ENCODE data around the gene TRIM14.
"Not testable (repeated sequence)": the region's sequence is repeated elsewhere in the genome, so short reads cannot be mapped to it uniquely, and the experiment has no call there.

TRIM14 gene

DNA sequence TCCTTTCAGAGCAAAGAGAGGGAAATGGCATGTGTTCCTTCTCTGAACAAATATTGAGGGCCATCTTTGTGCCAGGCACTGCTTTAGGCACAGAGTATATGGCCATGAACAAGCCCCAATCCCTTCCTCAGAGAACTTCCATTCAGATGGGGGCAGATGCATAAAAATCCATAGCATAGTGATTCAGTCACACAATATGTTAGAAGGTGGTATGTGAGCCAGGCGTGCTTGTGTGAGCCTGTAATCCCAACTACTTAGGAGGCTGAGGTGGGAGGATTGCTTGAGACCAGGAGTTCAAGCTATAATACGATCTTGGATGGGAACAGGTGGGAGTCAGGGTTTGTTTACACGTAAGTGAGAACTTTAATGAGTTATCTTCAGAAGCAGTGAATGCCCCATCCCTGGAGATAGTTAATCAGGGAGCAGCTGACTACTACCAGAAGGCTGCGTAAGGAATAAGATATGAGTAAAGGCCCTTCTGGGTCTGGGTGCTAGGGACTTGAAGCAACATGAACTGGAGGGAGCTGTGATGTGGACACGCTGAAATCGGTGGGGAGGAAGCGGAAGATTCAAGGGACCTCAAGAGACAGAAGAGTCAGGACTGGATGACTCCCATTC is 35.3 kb downstream of the TRIM14 start:
- no peak for DNase-seq (ENCODE audit: low read depth in 2 of 2)

GRCh38 chr9:98083061-98083501 is 35.9 kb downstream of the TRIM14 start:
- DNase-seq (ENCODE audit: low read depth in 2 of 2), result no peak

- DNase-seq (ENCODE audit: low read depth in 2 of 2), result no peak
Observed at GRCh38 chr9:98081477-98082219, 37.4 kb downstream of the TRIM14 start.

- DNase-seq (ENCODE audit: low read depth in 2 of 2), result no peak
Observed at GRCh38 chr9:98080780-98081179, 38.2 kb downstream of the TRIM14 start.

- peak in 1 of 2 experiments; percentile 18 for DNase-seq (ENCODE audit: low read depth in 2 of 2)
Observed at GRCh38 chr9:98080326-98080725, 38.7 kb downstream of the TRIM14 start.

- DNase-seq (ENCODE audit: low read depth in 2 of 2), result no peak
Observed at GRCh38 chr9:98078895-98079294, 40.1 kb downstream of the TRIM14 start.

GRCh38 chr9:98076514-98076890 is 42.5 kb downstream of the TRIM14 start:
- DNase-seq (ENCODE audit: low read depth in 2 of 2), result not testable (repeated sequence)

GRCh38 chr9:98075332-98075805 is 43.7 kb downstream of the TRIM14 start:
- peak in 1 of 2 experiments; percentile 13 for DNase-seq (ENCODE audit: low read depth in 2 of 2)

DNA sequence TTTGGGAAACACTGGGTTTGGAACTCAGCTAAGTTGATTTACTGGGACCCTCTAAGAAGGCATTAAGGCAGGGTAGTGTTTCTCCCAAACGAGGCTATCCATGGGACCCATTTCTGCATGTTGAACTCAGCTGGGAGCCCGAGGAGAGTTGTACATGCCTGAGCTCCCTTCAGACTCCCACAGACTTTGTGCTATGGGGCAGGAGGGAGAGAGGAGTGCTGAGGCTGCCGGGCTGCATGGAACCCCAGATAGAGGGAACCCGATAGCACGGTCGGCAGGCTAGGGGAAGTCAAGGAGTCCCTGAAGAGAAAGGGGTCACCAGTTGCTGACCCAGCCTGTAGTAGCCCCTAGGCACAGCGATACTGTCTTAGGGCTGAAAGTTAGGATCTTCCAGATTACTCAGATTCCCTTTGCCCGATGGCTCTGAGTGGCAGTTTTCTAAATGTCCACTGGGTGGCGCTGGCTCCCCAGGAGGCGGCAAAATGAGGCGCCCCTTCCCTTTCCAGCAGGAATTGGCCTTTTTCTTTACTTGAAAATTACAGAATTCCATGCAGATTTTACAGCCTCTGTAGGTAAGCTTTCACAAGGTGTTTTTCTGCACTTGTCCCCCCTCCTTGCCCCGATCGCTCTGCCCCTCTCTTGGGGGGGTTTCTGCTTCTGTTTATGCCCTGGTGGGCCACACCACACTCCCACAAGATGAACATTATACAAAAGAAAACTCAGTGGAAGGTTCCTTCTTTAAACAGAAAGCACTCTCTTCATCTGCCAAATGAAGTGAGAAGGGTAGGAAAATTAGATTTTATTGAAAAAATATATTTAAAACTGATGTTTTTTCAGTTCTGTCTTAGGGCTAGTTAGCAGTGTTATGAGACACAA is 44.7 kb downstream of the TRIM14 start:
- no peak for DNase-seq (ENCODE audit: low read depth in 2 of 2)

- DNase-seq (ENCODE audit: low read depth in 2 of 2), result no peak
Observed at GRCh38 chr9:98071737-98072136, 47.3 kb downstream of the TRIM14 start.

GRCh38 chr9:98070704-98071103 is 48.3 kb downstream of the TRIM14 start:
- no peak for DNase-seq (ENCODE audit: low read depth in 2 of 2)

DNA sequence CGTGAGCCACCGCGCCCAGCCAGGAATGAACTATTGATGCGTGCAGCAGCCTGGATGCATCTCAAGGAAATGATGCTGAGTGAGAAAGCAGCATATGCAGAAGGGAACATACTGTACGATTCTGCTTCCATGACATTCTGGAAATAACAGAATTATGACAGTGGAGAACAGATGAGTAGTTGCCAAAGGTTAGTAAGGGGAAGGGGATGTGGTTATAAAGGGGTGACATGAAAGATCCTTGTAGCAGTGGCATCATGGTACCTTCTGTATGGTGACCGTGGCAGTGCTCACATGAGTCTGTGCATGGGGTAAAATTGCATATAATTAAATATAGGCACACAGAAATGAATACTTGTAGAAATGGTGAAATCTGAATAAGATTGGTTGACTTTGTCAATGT is 49.5 kb downstream of the TRIM14 start:
- no peak for DNase-seq (ENCODE audit: low read depth in 2 of 2)

DNA sequence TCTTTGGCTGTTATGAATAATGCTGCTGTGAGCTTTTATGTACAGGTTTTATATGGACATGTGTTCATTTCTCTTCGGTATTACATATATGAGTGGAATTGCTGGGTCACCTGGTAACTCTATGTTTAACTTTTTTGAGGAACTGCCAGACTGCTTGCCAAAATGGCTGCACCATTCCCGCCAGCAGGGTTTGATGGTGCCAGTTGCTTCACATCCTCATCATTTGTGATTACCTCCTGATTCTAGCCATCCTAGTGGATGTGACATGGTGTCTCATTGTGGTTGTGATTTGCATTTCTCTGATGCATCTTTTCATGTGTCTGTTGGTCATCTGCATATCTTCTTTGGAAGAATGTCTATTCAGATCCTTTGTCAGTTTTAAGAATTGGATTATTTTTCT is 51.8 kb downstream of the TRIM14 start:
- no peak for DNase-seq (ENCODE audit: low read depth in 2 of 2)

DNA sequence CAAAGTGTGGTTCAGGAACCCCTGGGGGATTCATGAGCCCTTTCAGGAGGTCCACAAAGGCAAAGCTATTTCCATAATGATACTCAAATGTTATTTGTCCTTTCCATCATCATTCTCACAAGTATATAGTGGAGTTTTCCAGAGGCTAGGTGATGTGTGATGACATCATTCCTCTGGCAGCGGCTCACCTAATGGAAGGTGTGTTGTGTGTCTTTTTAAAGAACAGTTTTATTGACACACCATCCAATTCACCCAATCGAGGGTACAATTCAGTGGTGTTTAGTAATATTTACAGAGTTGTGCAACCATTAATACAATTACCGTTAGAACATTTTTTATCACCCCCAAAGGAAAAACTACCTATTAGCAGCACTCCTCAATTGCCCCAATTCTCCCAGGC is 52.8 kb downstream of the TRIM14 start:
- no peak for DNase-seq (ENCODE audit: low read depth in 2 of 2)

- no peak for DNase-seq (ENCODE audit: low read depth in 2 of 2)
Observed at GRCh38 chr9:98064623-98065392, 54.2 kb downstream of the TRIM14 start.

DNA sequence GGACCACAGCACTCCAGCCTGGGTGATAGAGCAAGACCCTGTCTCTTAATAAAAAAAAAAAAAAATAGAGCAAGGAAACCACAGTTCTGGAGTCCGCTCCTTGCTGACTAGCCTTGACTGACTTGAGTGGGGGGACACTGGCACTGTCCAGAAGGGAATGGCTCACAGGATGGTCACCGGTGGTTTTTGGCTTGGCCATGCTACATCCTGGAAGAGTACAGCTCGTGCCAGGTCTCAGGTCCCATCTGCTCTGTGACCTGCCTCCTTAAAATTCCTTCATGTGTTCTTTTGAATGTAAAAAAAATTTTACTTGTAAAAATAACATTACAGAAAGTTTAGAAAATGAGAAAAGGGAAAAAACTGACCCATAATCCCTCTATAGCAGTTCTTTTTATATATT is 56.9 kb downstream of the TRIM14 start:
- DNase-seq (ENCODE audit: low read depth in 2 of 2), result no peak

- no peak for DNase-seq (ENCODE audit: low read depth in 2 of 2)
Observed at GRCh38 chr9:98057138-98057799, 61.8 kb downstream of the TRIM14 start.

DNA sequence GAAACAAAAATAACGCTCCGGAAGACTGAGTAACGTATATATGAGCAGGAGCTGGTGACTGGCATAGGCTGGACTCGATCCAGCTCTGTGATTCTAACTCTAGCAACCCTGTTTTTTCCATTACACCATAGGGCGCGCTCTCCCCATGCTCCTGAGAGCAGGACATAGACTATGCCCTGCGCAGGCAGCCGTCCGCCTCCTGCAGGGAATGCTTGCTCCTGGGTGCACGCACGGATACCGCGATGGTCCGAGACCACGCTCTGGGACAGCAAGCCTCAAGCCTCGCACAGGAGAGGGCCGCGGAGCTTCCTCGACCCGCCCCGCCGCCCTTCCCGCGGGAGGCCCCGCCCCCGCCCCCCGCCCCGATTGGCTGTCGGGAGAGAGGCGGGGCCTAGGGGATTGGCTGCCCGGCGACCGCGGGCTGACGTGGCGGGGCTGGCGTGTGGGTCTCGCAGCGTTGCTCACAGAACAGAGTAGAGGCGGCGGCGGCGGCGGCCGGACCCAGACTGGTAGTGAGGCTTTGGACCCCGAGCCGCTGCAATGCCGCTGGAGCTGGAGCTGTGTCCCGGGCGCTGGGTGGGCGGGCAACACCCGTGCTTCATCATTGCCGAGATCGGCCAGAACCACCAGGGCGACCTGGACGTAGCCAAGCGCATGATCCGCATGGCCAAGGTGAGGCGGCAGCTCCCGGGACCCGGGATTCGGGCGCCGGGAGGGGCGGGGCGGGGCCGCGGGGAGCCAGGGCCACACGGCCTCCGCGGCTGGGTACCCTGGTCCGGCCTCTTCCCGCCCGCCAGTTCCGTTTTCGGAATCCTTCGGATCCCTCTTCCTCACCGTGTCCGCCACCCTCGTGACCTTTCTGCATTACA is 62.5 kb downstream of the TRIM14 start, which contains the start of gene NANS:
NANS (plus strand) TSS at position 464 of the 869 bp plus-strand sequence; CDS start at position 541, 77 bp downstream.
- peak; percentile 69 to 73 for DNase-seq (ENCODE audit: low read depth in 2 of 2)

GRCh38 chr9:98054376-98054951 is 64.6 kb downstream of the TRIM14 start:
- DNase-seq (ENCODE audit: low read depth in 2 of 2), result no peak

DNA sequence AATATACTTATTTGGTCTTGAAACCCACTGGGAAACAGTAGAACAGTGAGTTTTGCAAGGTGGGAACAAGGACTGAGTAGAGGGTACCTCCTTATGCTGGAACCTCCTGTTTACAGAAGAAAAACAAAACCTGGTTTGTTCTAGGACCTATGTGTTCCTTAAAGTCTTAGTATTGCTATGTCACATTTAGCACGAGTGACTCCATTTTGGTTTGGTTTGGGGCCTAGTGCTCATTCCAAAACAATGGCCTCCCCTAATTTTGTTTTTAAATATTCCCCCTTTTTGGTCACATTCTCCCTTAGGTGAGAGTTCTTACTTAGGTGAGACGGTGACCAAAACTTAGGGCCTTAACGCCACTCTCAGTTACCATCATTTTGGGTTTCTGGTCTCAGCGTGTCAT is 68.7 kb downstream of the TRIM14 start:
- no peak for DNase-seq (ENCODE audit: low read depth in 2 of 2)

Measured in fibroblast of skin of left biceps (primary cell).